IMR-90 (cell line): Measurements from ENCODE around the gene INPP5D. TPM values are rescaled to one million over a fixed set of nuclear protein-coding genes. Genes with fewer than 3 reads are reported as not detected.

Experiments
- ATAC-seq: fragments of 200-7000 bp; cut with Tn5 transposase; 2 replicates; pipeline ENCODE4 v1.9.1; 2020; ENCODE audit warnings: low read depth, mild to moderate bottlenecking, moderate library complexity
- BruUV-seq: library from RNA; stranded (reverse); fragments of 400-500 nt; replicated peaks from 2 replicates; lab custom pipeline; 2021; lab: Mats Ljungman, UMichigan
- CTCF ChIA-PET: fragments of 300-600 bp; formaldehyde crosslinking; extraction: SDS; loops from one replicate; lab custom pipeline; 2021; ENCODE audit warnings: antibody characterized with exemption; lab: Yijun Ruan, JAX
- POLR2A ChIA-PET: fragments of 300-600 bp; sonication (Branson Sonifier 250); formaldehyde crosslinking; loops from one replicate; lab custom pipeline; 2022; ENCODE audit warnings: antibody characterized with exemption; ENCODE audit not compliant: unreplicated experiment; lab: Charles Lee
- DNase-seq: peaks from one replicate; pipeline ENCODE4 v3.0.0; 2013
- H2AFZ ChIP-seq: replicated peaks from 2 replicates; pipeline ENCODE3; 2013; ENCODE audit warnings: low read length, mild to moderate bottlenecking; ENCODE audit not compliant: poor library complexity
- H2AK5ac ChIP-seq: 2 replicates; pipeline ENCODE4 v1.6.1; 2013; ENCODE audit warnings: low read depth, low read length, inconsistent platforms
- H2AK9ac ChIP-seq: replicated peaks from 2 replicates; pipeline ENCODE3; 2013; ENCODE audit warnings: mild to moderate bottlenecking, low read depth, low read length, moderate library complexity; ENCODE audit not compliant: poor library complexity
- H2BK120ac ChIP-seq: 2 replicates; pipeline ENCODE4 v1.6.1; 2013; ENCODE audit warnings: low read depth, low read length, inconsistent platforms
- H2BK15ac ChIP-seq: 3 replicates; pipeline ENCODE4 v1.6.1; 2013; ENCODE audit warnings: low read depth, low read length, inconsistent platforms
- H2BK20ac ChIP-seq: 2 replicates; pipeline ENCODE4 v1.6.1; 2013; ENCODE audit warnings: low read depth, mild to moderate bottlenecking, inconsistent platforms, low read length, moderate library complexity
- H2BK5ac ChIP-seq: 2 replicates; pipeline ENCODE4 v1.6.1; 2013; ENCODE audit warnings: mild to moderate bottlenecking, low read depth, low read length, inconsistent platforms; ENCODE audit not compliant: poor library complexity, severe bottlenecking
- H3K14ac ChIP-seq: replicated peaks from 2 replicates; pipeline ENCODE4 v1.6.1; 2013; ENCODE audit warnings: low read depth, low read length, inconsistent platforms
- H3K18ac ChIP-seq: 2 replicates; pipeline ENCODE4 v1.6.1; 2013; ENCODE audit warnings: low read depth, low read length, control low read depth
- H3K23ac ChIP-seq: 2 replicates; pipeline ENCODE4 v1.6.1; 2013; ENCODE audit warnings: low read depth, low read length, inconsistent platforms
- H3K27ac ChIP-seq: 2 replicates; pipeline ENCODE4 v1.5.1; 2013; ENCODE audit warnings: mild to moderate bottlenecking, control low read depth, low read length; ENCODE audit not compliant: insufficient read depth
- H3K27me3 ChIP-seq: 2 replicates; pipeline ENCODE4 v1.6.1; 2013; ENCODE audit warnings: low read length; ENCODE audit not compliant: control insufficient read depth, insufficient read depth
- H3K36me3 ChIP-seq: 2 replicates; pipeline ENCODE4 v1.6.1; 2013; ENCODE audit warnings: low read length, mixed read lengths; ENCODE audit not compliant: control insufficient read depth, insufficient read depth
- H3K4ac ChIP-seq: 2 replicates; pipeline ENCODE4 v1.6.1; 2013; ENCODE audit warnings: low read depth, low read length, inconsistent platforms
- H3K4me1 ChIP-seq: 2 replicates; pipeline ENCODE4 v1.6.1; 2013; ENCODE audit warnings: low read length, mixed read lengths; ENCODE audit not compliant: control insufficient read depth, insufficient read depth
- H3K4me2 ChIP-seq: 2 replicates; pipeline ENCODE4 v1.6.1; 2013; ENCODE audit warnings: low read depth, mild to moderate bottlenecking, control low read depth, low read length, moderate library complexity
- H3K4me3 ChIP-seq: 2 replicates; pipeline ENCODE4 v1.5.1; 2013; ENCODE audit warnings: low read depth, mild to moderate bottlenecking, control low read depth, low read length, moderate library complexity; ENCODE audit not compliant: insufficient read depth
- H3K56ac ChIP-seq: 2 replicates; pipeline ENCODE4 v1.6.1; 2013; ENCODE audit warnings: low read length, inconsistent platforms; ENCODE audit not compliant: insufficient read depth; ENCODE audit errors: extremely low read depth
- H3K79me1 ChIP-seq, 2 experiments: 2 replicates each; pipeline ENCODE4 v1.6.1; 2013; ENCODE audit warnings: low read length in 2 of 2, inconsistent platforms in 1 of 2, low read depth in 1 of 2
- H3K9ac ChIP-seq: 2 replicates; pipeline ENCODE4 v1.6.1; 2013; ENCODE audit warnings: low read depth, low read length, control low read depth
- H3K9me1 ChIP-seq: 2 replicates; pipeline ENCODE4 v1.6.1; 2013; ENCODE audit warnings: low read length, inconsistent platforms; ENCODE audit not compliant: insufficient read depth
- H3K9me3 ChIP-seq: 2 replicates; pipeline ENCODE4 v1.6.1; 2013; ENCODE audit warnings: low read length; ENCODE audit not compliant: control insufficient read depth, insufficient read depth
- H4K20me1 ChIP-seq: 2 replicates; pipeline ENCODE4 v1.6.1; 2013; ENCODE audit warnings: low read length, inconsistent platforms; ENCODE audit not compliant: insufficient read depth
- H4K5ac ChIP-seq: 2 replicates; pipeline ENCODE4 v1.6.1; 2013; ENCODE audit warnings: mild to moderate bottlenecking, low read depth, low read length, control low read depth
- H4K8ac ChIP-seq, 2 experiments: 2 replicates each; pipeline ENCODE4 v1.6.1; 2013; ENCODE audit warnings: low read depth in 2 of 2, low read length in 2 of 2, control low read depth in 1 of 2, inconsistent platforms in 1 of 2
- H4K91ac ChIP-seq: 2 replicates; pipeline ENCODE4 v1.6.1; 2013; ENCODE audit warnings: low read depth, low read length, inconsistent platforms; ENCODE audit not compliant: insufficient read depth
- CEBPB ChIP-seq: IDR thresholded peaks from 2 replicates; pipeline ENCODE4 v1.6.1; 2012; ENCODE audit warnings: low read depth, low read length, improper control_type of control experiment
- ELK1 ChIP-seq: fragments of 150-350 bp; IDR thresholded peaks from 2 replicates; pipeline ENCODE4 v1.6.1; 2016; ENCODE audit warnings: low read depth, mild to moderate bottlenecking, low read length, moderate library complexity, borderline replicate concordance
- FOS ChIP-seq: fragments of 150-350 bp; IDR thresholded peaks from 2 replicates; pipeline ENCODE4 v1.6.1; 2016; ENCODE audit warnings: low read depth, low read length
- MAFK ChIP-seq: IDR thresholded peaks from 2 replicates; pipeline ENCODE4 v1.6.1; 2012; ENCODE audit warnings: low read depth, low read length, improper control_type of control experiment
- MXI1 ChIP-seq: IDR thresholded peaks from 2 replicates; pipeline ENCODE4 v1.6.1; 2012; ENCODE audit warnings: low read depth, mild to moderate bottlenecking, low read length, moderate library complexity, borderline replicate concordance
- POLR2A ChIP-seq: IDR thresholded peaks from 2 replicates; pipeline ENCODE4 v1.6.1; 2012; ENCODE audit warnings: mild to moderate bottlenecking, low read depth, low read length
- RAD21 ChIP-seq: IDR thresholded peaks from 2 replicates; pipeline ENCODE4 v1.6.1; 2012; ENCODE audit warnings: low read length, improper control_type of control experiment
- RCOR1 ChIP-seq: IDR thresholded peaks from 2 replicates; pipeline ENCODE4 v1.6.1; 2012; ENCODE audit warnings: mild to moderate bottlenecking, low read length, improper control_type of control experiment; ENCODE audit not compliant: insufficient replicate concordance
- WGBS, 2 experiments: methylation state at CpG; one replicate each; pipeline versions ENCODE4 v1.1.5 to v1.1.7; 2013; ENCODE audit warnings: missing lambda C conversion rate in 2 of 2; ENCODE audit not compliant: insufficient read length in 1 of 2; ENCODE audit errors: extremely low coverage in 2 of 2; 5-methylcytosine and 5-hydroxymethylcytosine counted together
- dilution Hi-C: fragments of 300-500 bp; cut with HindIII; formaldehyde crosslinking; loops from one replicate; pipeline ENCODE4 v1.14.3; 2018; ENCODE audit warnings: low sequenced_read_pairs; ENCODE audit not compliant: unreplicated experiment
- in situ Hi-C: fragments of 300-500 bp; cut with MboI; formaldehyde crosslinking; loops from 3 replicates; pipeline ENCODE4 v1.14.3; 2019; ENCODE audit warnings: low sequenced_read_pairs, inconsistent platforms, mixed read lengths
- intact Hi-C: fragments of 100-400 bp; cut with micrococcal nuclease; formaldehyde crosslinking; loops from 2 replicates; pipeline ENCODE4 v1.10.0; 2022
- polyA plus RNA-seq, 3 experiments: library from polyadenylated mRNA; depleted of rRNA; stranded (reverse); fragments of >200 nt; gene quantifications; 2 replicates each; pipeline ENCODE4 v1.2.3, GENCODE V29; 2012; ENCODE audit warnings: low replicate concordance in 1 of 3
- total RNA-seq: library from RNA; depleted of rRNA; stranded (reverse); fragments of >200 nt; gene quantifications from 2 replicates; pipeline ENCODE4 v1.2.3, GENCODE V29; 2012
- TF ChIP-seq, protein P1 (sequence below): fragments of 150-350 bp; IDR thresholded peaks from 2 replicates; pipeline ENCODE4 v1.6.1; 2017; ENCODE audit warnings: mild to moderate bottlenecking, antibody characterized with exemption, low read length, low read depth
- TF ChIP-seq, protein P2 (sequence below): conservative IDR thresholded peaks from 2 replicates; pipeline ENCODE4 v1.5.1; 2012; ENCODE audit warnings: mild to moderate bottlenecking, low read depth, low read length, improper control_type of control experiment

INPP5D gene
- total and polyA plus RNA-seq, 2 of the 4 experiments (the other 2 are of a cell fraction), result 0.18 to 0.29 TPM

- no peak overlapping the region for H3K4me2 ChIP-seq
- no peak overlapping the region for H4K8ac ChIP-seq
- in situ Hi-C loops, result no loop called here
- peaks cover 17% of the 10 kb centered on the region; the same call in 1 of the 2 replicates for H4K20me1 ChIP-seq
- H4K5ac ChIP-seq, result no peak overlapping the region
- no TSS peak for BruUV-seq
- no peak overlapping the region for H2BK20ac ChIP-seq
- no peak overlapping the region for H2AK5ac ChIP-seq
- H3K79me1 ChIP-seq, result peaks cover 17 to 55% of the 10 kb centered on the region in 2 experiments
- H3K9me1 ChIP-seq, result peaks cover 8% of the 10 kb centered on the region; the same call in 1 of the 2 replicates
- H2BK15ac ChIP-seq, result no peak overlapping the region
- no peak for DNase-seq
- no peak overlapping the region for H3K4me3 ChIP-seq
- no peak overlapping the region for H3K23ac ChIP-seq
- H3K36me3 ChIP-seq, result peaks cover 17% of the 10 kb centered on the region
- TF ChIP-seq FOS (no peak), ELK1 (no peak), RAD21 (no peak), CEBPB (no peak), MXI1 (no peak), MAFK (no peak), RCOR1 (no peak), POLR2A (no peak)
- TF ChIP-seq, protein P1, sequence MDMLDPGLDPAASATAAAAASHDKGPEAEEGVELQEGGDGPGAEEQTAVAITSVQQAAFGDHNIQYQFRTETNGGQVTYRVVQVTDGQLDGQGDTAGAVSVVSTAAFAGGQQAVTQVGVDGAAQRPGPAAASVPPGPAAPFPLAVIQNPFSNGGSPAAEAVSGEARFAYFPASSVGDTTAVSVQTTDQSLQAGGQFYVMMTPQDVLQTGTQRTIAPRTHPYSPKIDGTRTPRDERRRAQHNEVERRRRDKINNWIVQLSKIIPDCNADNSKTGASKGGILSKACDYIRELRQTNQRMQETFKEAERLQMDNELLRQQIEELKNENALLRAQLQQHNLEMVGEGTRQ, result no peak
- TF ChIP-seq, protein P2, sequence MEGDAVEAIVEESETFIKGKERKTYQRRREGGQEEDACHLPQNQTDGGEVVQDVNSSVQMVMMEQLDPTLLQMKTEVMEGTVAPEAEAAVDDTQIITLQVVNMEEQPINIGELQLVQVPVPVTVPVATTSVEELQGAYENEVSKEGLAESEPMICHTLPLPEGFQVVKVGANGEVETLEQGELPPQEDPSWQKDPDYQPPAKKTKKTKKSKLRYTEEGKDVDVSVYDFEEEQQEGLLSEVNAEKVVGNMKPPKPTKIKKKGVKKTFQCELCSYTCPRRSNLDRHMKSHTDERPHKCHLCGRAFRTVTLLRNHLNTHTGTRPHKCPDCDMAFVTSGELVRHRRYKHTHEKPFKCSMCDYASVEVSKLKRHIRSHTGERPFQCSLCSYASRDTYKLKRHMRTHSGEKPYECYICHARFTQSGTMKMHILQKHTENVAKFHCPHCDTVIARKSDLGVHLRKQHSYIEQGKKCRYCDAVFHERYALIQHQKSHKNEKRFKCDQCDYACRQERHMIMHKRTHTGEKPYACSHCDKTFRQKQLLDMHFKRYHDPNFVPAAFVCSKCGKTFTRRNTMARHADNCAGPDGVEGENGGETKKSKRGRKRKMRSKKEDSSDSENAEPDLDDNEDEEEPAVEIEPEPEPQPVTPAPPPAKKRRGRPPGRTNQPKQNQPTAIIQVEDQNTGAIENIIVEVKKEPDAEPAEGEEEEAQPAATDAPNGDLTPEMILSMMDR, result no peak
- no peaks in the 10 kb centered on the region for H3K9me3 ChIP-seq
- intact Hi-C loops, result loop anchor here (10.0 kb wide), 1 partner anchor 271 kb away; no protein-coding TSS in a partner anchor
- no peak overlapping the region for H3K4ac ChIP-seq
- WGBS, 2 experiments, result no CpG with 5 or more reads among the region's 4 CpGs
- H3K27ac ChIP-seq, result no peak overlapping the region
- no peak overlapping the region for H2AK9ac ChIP-seq
- dilution Hi-C loops, result no loop called here
- ATAC-seq, result no peak
- CTCF ChIA-PET, result no interaction called here
- H3K56ac ChIP-seq, result no peak overlapping the region
- POLR2A ChIA-PET, result interaction anchor here (0.6 kb wide), 1 partner anchor 1704 kb away, joined by 4 read pairs; no protein-coding TSS in a partner anchor
- H2BK120ac ChIP-seq, result no peak overlapping the region
- no peak overlapping the region for H3K18ac ChIP-seq
- no peak overlapping the region for H3K14ac ChIP-seq
- H2BK5ac ChIP-seq, result no peak overlapping the region
- no peak overlapping the region for H4K91ac ChIP-seq
- H3K9ac ChIP-seq, result no peak overlapping the region
- no peak overlapping the region for H2AFZ ChIP-seq
- no peaks in the 10 kb centered on the region for H3K27me3 ChIP-seq
- peaks cover 2% of the 10 kb centered on the region; the same call in 1 of the 2 replicates for H3K4me1 ChIP-seq
Measured at GRCh38 chr2:233256048-233256447, 195.9 kb downstream of the INPP5D start.
